Adrenal gland (tissue), 12 donors: Measurements from ENCODE around the gene TUBB4B. TPM values are rescaled to one million over a fixed set of nuclear protein-coding genes. Genes with fewer than 3 reads are reported as not detected.
"Not testable (repeated sequence)": the region's sequence is repeated elsewhere in the genome, so short reads cannot be mapped to it uniquely, and the experiment has no call there.

Source experiments
- DNase-seq, 7 donors: peaks; one replicate each; pipeline ENCODE4 v3.0.0-alpha.2; 2019 to 2020
- H3K27ac ChIP-seq, 5 donors: fragments of 200-600 bp; sonication (generic) in 4 of 5; 1 replicate in 3 of 5; 2 replicates in 2 of 5; pipeline versions ENCODE4 v1.5.1 to v1.8.0; 2016 to 2020; ENCODE audit warnings: mild to moderate bottlenecking in 1 of 5
- H3K27me3 ChIP-seq: fragments of 200-600 bp; 2 replicates; pipeline ENCODE4 v1.8.0; 2021
- H3K36me3 ChIP-seq, 2 donors: fragments of 200-600 bp; replicated peaks in 1 of 2; 1 replicate in 1 of 2; 2 replicates in 1 of 2; pipeline versions ENCODE4 v1.5.1 to v1.8.0; 2018 to 2022
- H3K4me1 ChIP-seq, 2 donors: fragments of 200-600 bp; replicated peaks in 1 of 2; 1 replicate in 1 of 2; 2 replicates in 1 of 2; pipeline versions ENCODE4 v1.5.1 to v1.8.0; 2018 to 2021
- H3K4me3 ChIP-seq, 4 donors: fragments of 200-600 bp; sonication (generic) in 3 of 4; one replicate each; pipeline ENCODE4 v1.5.1; 2016 to 2018
- H3K9me3 ChIP-seq, 3 donors: fragments of 200-600 bp; sonication (generic) in 1 of 3; replicated peaks in 1 of 3; 1 replicate in 2 of 3; 2 replicates in 1 of 3; pipeline versions ENCODE4 v1.5.1 to v1.8.0; 2016 to 2021
- CTCF ChIP-seq, 6 experiments: fragments of 450-650 bp in 4 of 6; fragments of 200-600 bp in 2 of 6; sonication (generic) in 1 of 6; IDR thresholded peaks; 1 replicate in 5 of 6; 2 replicates in 1 of 6; pipeline versions ENCODE4 v1.5.1 to v1.8.0; 2016 to 2021; ENCODE audit warnings: antibody characterized with exemption in 6 of 6, mild to moderate bottlenecking in 2 of 6, moderate library complexity in 1 of 6
- POLR2A ChIP-seq, 2 donors: fragments of 450-650 bp; IDR thresholded peaks; one replicate each; pipeline ENCODE4 v1.6.1; 2017; ENCODE audit warnings: antibody characterized with exemption in 2 of 2, mild to moderate bottlenecking in 2 of 2, moderate library complexity in 1 of 2
- WGBS, 4 donors: extraction: QIAGEN DNeasy Blood & Tissue Kit in 2 of 4; methylation state at CpG; one replicate each; pipeline versions ENCODE4 v1.1.5 to v1.1.7; 2013 to 2017; 5-methylcytosine and 5-hydroxymethylcytosine counted together
- intact Hi-C, 2 donors: fragments of 100-400 bp; cut with DNase I; formaldehyde crosslinking; loops; one replicate each; pipeline versions ENCODE4 v1.14.1 to v1.15.0; 2022 to 2023
- polyA plus RNA-seq, 3 donors: library from polyadenylated mRNA; stranded (reverse); fragments of 200-250 nt in 2 of 3; fragments of 350-450 nt in 1 of 3; fragmentation: Illumina TruSeq in 1 of 3; extraction: RNeasy Lipid Tissue Mini Kit (QIAGEN cat#74804) in 1 of 3; gene quantifications; one replicate each; pipeline ENCODE4 v1.2.3, GENCODE V29; 2013 to 2014
- total RNA-seq, 9 donors: library from RNA; depleted of rRNA in 4 of 9; stranded (reverse); fragments of >200 nt in 4 of 9; fragments of 120-200 nt in 1 of 9; fragmentation: NEBNext Ultra II Directional in 1 of 9; extraction: Animal tissue kit (Norgen Biotek cat#: 25700) in 1 of 9; gene quantifications; one replicate each; pipeline versions ENCODE4 v1.1.0 to v1.2.4, GENCODE V29; 2013 to 2023
- donor health status: healthy with polysubstance abuse.
- donor health status: Bipolar disorder and iron deficiency.
- donor health status: DM: yes; HTN: yes; CAD: no.
- donor health status: DM: no; HTN: no; CAD: no.
- donor health status: DM: no; HTN: no; CAD: no.
- donor health status: DM: yes; HTN: yes; CAD: no.

Gene TUBB4B
- total and polyA plus RNA-seq, 12 donors = 69.9 to 362 (median 151) TPM

GRCh38 chr9:137255448-137256114, 14.5 kb downstream of the TUBB4B start:
- 2 to 4% (median 4%) methylated on average over 9 to 51 of the region's 51 CpGs for WGBS, 4 donors
- TF ChIP-seq POLR2A (IDR thresholded peaks at IDR 0.05) (no peak), CTCF (IDR thresholded peaks at IDR 0.05) (no peak)
- Histone ChIP-seq H3K4me1 (peaks cover 14 to 26% of the 10 kb centered on the region in 2 donors), H3K27ac (peak overlapping the region in 2 of 5 donors; percentile 47 to 88), H3K9me3 (no peaks in the 10 kb centered on the region), H3K4me3 (peak overlapping the region; percentile 80 to 99 (median 94)), H3K36me3 (peaks cover 0 to 15% of the 10 kb centered on the region in 2 donors), H3K27me3 (no peaks in the 10 kb centered on the region)
- DNase-seq = peak in 6 of 7 donors; percentile 52 to 63 (median 58)
- intact Hi-C loops = no loop called here

- no peak for TF ChIP-seq POLR2A (IDR thresholded peaks at IDR 0.05)
- TF ChIP-seq CTCF (IDR thresholded peaks at IDR 0.05) = no peak
- H3K9me3 ChIP-seq = no peaks in the 10 kb centered on the region
- no peak overlapping the region for H3K27ac ChIP-seq
- peaks cover 14 to 26% of the 10 kb centered on the region in 2 donors for H3K4me1 ChIP-seq
- peaks cover 0 to 15% of the 10 kb centered on the region in 2 donors for H3K36me3 ChIP-seq
- no peak for DNase-seq
- H3K27me3 ChIP-seq = no peaks in the 10 kb centered on the region
- WGBS, 4 donors = 76 to 96% (median 79%) methylated on average over 3 to 15 of the region's 15 CpGs
- intact Hi-C loops = no loop called here
- peak overlapping the region in 1 of 4 donors; percentile 99 for H3K4me3 ChIP-seq
These were observed 15.3 kb downstream of the TUBB4B start for GRCh38 chr9:137256362-137256761.

GRCh38 chr9:137256856-137257255, 15.8 kb downstream of the TUBB4B start:
- intact Hi-C loops = no loop called here
- Histone ChIP-seq H3K36me3 (peaks cover 0 to 15% of the 10 kb centered on the region in 2 donors), H3K27ac (no peak overlapping the region), H3K4me1 (peaks cover 14 to 26% of the 10 kb centered on the region in 2 donors), H3K9me3 (no peaks in the 10 kb centered on the region), H3K27me3 (no peaks in the 10 kb centered on the region), H3K4me3 (no peak overlapping the region)
- no peak for TF ChIP-seq POLR2A (IDR thresholded peaks at IDR 0.05)
- TF ChIP-seq CTCF (IDR thresholded peaks at IDR 0.05) = no peak
- DNase-seq = no peak
- WGBS, 4 donors = 90 to 93% (median 92%) methylated on average over 8 to 15 of the region's 15 CpGs

- H3K4me1 ChIP-seq, H3K9me3 ChIP-seq, H3K27ac ChIP-seq, H3K4me3 ChIP-seq, H3K27me3 ChIP-seq, intact Hi-C loops: not testable (repeated sequence)
- peak; percentile 23 to 62 (median 52) for TF ChIP-seq CTCF (IDR thresholded peaks at IDR 0.05)
- H3K36me3 ChIP-seq = peaks cover 0 to 45% of the 10 kb centered on the region in 2 donors
- 34 to 40% (median 37%) methylated on average over 13 to 15 of the region's 15 CpGs for WGBS, 4 donors
- peak in 4 of 7 donors; percentile 39 to 74 (median 62) for DNase-seq
These were observed 21.3 kb downstream of the TUBB4B start for GRCh38 chr9:137262173-137262908.
